Stomach (tissue), 4 donors: ENCODE measurements around the gene LENEP.

Experiments used
- EP300 ChIP-seq: sonication (generic); formaldehyde crosslinking; IDR thresholded peaks from one replicate; pipeline ENCODE4 v1.6.1; 2017; ENCODE audit warnings: antibody characterized with exemption
- POLR2A ChIP-seq, 4 donors: fragments of 450-650 bp; IDR thresholded peaks; one replicate each; pipeline ENCODE4 v1.6.1; 2016; ENCODE audit warnings: antibody characterized with exemption in 4 of 4, control low read depth in 2 of 4, mild to moderate bottlenecking in 1 of 4, moderate library complexity in 1 of 4
- TF ChIP-seq, protein P1 (sequence below), 7 experiments: fragments of 450-650 bp in 4 of 7; fragments of 200-600 bp in 3 of 7; sonication (generic) in 3 of 7; IDR thresholded peaks; one replicate each; pipeline ENCODE4 v1.5.1; 2016 to 2019; ENCODE audit warnings: antibody characterized with exemption in 7 of 7, control low read depth in 2 of 7, mild to moderate bottlenecking in 1 of 7

GRCh38 chr1:155015527-155016230, 22.3 kb downstream of the LENEP start:
- TF ChIP-seq, protein P1, sequence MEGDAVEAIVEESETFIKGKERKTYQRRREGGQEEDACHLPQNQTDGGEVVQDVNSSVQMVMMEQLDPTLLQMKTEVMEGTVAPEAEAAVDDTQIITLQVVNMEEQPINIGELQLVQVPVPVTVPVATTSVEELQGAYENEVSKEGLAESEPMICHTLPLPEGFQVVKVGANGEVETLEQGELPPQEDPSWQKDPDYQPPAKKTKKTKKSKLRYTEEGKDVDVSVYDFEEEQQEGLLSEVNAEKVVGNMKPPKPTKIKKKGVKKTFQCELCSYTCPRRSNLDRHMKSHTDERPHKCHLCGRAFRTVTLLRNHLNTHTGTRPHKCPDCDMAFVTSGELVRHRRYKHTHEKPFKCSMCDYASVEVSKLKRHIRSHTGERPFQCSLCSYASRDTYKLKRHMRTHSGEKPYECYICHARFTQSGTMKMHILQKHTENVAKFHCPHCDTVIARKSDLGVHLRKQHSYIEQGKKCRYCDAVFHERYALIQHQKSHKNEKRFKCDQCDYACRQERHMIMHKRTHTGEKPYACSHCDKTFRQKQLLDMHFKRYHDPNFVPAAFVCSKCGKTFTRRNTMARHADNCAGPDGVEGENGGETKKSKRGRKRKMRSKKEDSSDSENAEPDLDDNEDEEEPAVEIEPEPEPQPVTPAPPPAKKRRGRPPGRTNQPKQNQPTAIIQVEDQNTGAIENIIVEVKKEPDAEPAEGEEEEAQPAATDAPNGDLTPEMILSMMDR (IDR thresholded peaks at IDR 0.05), result no peak
- TF ChIP-seq POLR2A (IDR thresholded peaks at IDR 0.05) (no peak), EP300 (no peak)
